GM10248 (cell line): ENCODE measurements around the gene CFDP1.
"Not testable (repeated sequence)": the region's sequence is repeated elsewhere in the genome, so short reads cannot be mapped to it uniquely, and the experiment has no call there.

Experiments
- CTCF ChIA-PET: fragments of 300-600 bp; sonication (Branson Sonifier 250); formaldehyde crosslinking; extraction: SDS; loops from one replicate; lab custom pipeline; 2021; ENCODE audit warnings: antibody characterized with exemption; lab: Yijun Ruan, JAX
- POLR2A ChIA-PET: fragments of 350-650 bp; sonication (Branson Sonifier 250); formaldehyde crosslinking; extraction: SDS; loops from one replicate; lab custom pipeline; 2020; ENCODE audit warnings: antibody characterized with exemption; lab: Yijun Ruan, JAX
- DNase-seq: peaks from one replicate; pipeline ENCODE4 v3.0.0; 2012; ENCODE audit errors: extremely low spot score
- TF ChIP-seq, protein P1 (sequence below): IDR thresholded peaks from 2 replicates; pipeline ENCODE4 v1.5.1; 2012; ENCODE audit warnings: mild to moderate bottlenecking, low read depth; ENCODE audit errors: extremely low read depth, missing control alignments, control extremely low read depth

CFDP1 gene

DNA sequence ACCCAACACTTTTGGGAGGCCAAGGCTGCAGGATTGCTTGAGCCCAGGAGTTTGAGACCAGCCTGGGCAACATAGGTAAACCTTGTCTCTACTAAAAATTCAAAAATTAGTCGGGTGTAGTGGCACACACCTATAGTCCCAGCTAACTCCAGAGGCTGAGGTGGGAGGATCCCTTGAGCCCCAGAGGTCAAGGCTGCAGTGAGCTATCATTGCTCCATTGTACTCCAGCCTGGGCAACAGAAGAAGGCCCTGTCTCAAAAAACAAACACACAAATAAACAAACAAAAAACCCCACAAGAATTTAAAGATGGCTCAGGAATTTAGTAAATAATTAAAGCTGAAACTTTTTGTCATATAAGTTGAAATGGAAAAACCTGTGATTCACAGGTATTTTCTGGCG lies 33.5 kb upstream of the CFDP1 start:
- DNase-seq = no peak
- POLR2A ChIA-PET = no interaction called here
- CTCF ChIA-PET = interaction anchor here (1.6 to 15.7 kb wide), 5 partner anchors 21 to 297 kb away, joined by 3 to 258 read pairs (median 7); partner anchors contain the start of genes CHST6, KARS1 and TERF2IP
- TF ChIP-seq, protein P1, sequence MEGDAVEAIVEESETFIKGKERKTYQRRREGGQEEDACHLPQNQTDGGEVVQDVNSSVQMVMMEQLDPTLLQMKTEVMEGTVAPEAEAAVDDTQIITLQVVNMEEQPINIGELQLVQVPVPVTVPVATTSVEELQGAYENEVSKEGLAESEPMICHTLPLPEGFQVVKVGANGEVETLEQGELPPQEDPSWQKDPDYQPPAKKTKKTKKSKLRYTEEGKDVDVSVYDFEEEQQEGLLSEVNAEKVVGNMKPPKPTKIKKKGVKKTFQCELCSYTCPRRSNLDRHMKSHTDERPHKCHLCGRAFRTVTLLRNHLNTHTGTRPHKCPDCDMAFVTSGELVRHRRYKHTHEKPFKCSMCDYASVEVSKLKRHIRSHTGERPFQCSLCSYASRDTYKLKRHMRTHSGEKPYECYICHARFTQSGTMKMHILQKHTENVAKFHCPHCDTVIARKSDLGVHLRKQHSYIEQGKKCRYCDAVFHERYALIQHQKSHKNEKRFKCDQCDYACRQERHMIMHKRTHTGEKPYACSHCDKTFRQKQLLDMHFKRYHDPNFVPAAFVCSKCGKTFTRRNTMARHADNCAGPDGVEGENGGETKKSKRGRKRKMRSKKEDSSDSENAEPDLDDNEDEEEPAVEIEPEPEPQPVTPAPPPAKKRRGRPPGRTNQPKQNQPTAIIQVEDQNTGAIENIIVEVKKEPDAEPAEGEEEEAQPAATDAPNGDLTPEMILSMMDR = no peak

- TF ChIP-seq, protein P1 = peak; percentile 100
- ChIA-PET POLR2A (interaction anchor here (0.6 kb wide), 1 partner anchor 101 kb away, joined by 3 read pairs; the partner anchor contains the start of gene GABARAPL2), CTCF (interaction anchor here (0.7 to 15.7 kb wide), 46 partner anchors 8 to 602 kb away, joined by 3 to 258 read pairs (median 4); partner anchors contain the start of genes CFDP1, CHST6, GABARAPL2 and TMEM231)
Observed at GRCh38 chr16:75464122-75464918, 31.0 kb upstream of the CFDP1 start, which contains the start of gene TMEM170A. TMEM170A (minus strand) TSS chr16:75464689; CDS start chr16:75464600, 89 bp downstream.

DNA sequence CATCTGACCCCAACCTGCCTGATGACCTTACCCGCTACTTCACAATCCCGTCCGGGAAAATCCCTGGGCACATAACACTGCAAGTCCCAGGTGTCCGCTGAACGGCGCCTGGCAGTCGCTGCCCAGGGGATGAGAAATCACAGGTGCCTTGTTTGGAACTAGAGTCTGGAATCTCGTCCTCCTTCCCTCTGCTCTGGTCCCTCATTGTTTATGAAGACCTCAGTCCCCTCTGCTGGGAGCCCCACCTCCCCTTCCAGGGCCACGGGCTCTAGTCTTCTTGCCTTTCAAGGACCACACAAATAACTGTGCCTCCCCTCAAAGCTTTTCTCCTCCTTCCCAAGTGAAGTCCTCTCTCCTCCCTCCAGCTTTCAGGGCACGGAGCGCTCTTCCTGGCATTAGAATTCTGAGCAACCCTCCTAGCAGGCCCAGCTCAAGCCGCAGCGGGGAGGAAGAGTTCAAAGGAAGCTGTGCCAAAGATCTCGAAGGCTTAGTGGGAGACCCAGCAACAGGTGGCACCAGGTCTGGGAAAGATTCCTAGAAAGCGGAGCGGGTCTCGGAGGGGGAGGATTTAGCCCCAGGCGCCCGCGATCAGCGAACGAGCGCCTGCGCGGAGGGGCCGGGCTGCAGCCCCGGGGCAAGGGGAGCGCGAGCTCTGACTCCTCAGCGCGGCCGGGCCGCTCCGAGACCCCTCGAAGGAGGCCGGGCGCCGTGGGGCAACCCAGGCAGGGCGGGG lies 30.3 kb upstream of the CFDP1 start:
- POLR2A ChIA-PET, DNase-seq: not testable (repeated sequence)
- CTCF ChIA-PET = interaction anchor here (0.7 to 15.7 kb wide), 20 partner anchors 9 to 264 kb away, joined by 3 to 258 read pairs (median 4); partner anchors contain the start of genes CFDP1 and CHST6

More at GRCh38 chr16:75464122-75464918, 31.0 kb upstream of the CFDP1 start, which contains the start of gene TMEM170A:
- peak; percentile 97 for DNase-seq

DNA sequence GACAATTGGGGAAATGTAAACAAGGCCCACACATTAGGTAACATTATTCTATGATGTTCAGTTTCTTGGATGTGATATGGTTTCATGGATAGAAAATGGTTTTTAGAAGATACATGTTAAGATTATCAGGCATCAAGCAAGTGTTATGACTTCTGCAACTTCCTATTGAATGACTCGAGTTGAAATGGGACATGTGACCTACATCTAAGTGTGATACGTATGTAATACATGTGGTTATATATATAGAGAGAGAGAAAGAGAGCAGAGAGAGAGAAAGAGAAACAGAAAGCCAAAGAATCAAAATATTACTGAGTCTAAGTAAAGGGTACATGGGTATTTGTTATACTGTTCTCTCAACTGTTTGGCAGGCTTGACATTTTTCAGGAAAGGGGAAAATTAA lies 29.5 kb upstream of the CFDP1 start:
- CTCF ChIA-PET = interaction anchor here (0.9 to 15.7 kb wide), 3 partner anchors 9 to 25 kb away, joined by 3 to 258 read pairs (median 12); partner anchors contain the start of gene CHST6
- DNase-seq = peak; percentile 51
- TF ChIP-seq, protein P1 = no peak
- POLR2A ChIA-PET = no interaction called here

DNA sequence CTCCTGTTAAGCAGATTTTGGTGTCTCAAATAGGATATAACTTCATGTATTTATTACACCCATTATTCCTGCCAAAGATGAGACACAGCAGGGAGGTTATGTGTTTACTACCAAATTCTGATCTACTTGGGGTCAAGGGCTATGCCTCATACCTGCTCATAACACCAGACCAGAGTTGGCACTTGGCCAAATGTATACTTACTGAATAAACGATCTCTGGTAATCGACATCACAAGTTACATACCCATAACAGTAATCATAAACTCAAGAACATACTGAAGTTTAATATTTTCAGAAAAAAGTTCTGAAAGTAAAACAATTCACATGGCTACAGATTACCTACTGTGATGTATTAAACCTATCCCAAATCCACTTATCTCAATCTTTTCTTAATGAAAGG lies 28.3 kb upstream of the CFDP1 start:
- DNase-seq = no peak
- CTCF ChIA-PET = no interaction called here
- POLR2A ChIA-PET = no interaction called here
- TF ChIP-seq, protein P1 = no peak

DNA sequence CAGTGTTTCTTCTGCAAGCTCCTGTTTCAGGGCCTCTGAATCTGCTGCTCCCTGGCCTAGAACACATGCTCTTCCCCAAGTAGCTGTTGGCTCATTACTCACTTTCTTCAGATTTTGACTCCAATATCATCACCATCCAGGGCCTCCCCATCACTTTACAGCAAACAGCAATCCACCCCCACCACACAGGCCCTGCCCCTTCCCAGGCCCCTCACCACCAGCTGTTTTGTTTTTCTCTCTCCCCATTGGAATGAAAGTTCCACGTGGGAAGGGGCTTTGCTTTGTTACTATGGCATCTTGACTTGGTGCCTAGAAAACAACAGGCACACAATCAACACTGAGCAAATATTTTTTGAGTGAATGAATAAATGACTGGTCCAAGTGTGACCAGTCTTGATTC lies 27.1 kb upstream of the CFDP1 start:
- TF ChIP-seq, protein P1 = no peak
- DNase-seq = no peak
- ChIA-PET CTCF (no interaction called here), POLR2A (no interaction called here)

GRCh38 chr16:75459691-75460090 lies 26.4 kb upstream of the CFDP1 start:
- no peak for DNase-seq
- TF ChIP-seq, protein P1 = no peak
- ChIA-PET POLR2A (interaction anchor here (1.3 kb wide), 1 partner anchor 26 kb away, joined by 4 read pairs; the partner anchor contains the start of gene CFDP1), CTCF (no interaction called here)
